IMR-90 (cell line): ENCODE measurements around the gene SMG5. TPM values are rescaled to one million over a fixed set of nuclear protein-coding genes. Genes with fewer than 3 reads are reported as not detected.

Source experiments
- ATAC-seq: fragments of 200-7000 bp; cut with Tn5 transposase; 2 replicates; pipeline ENCODE4 v1.9.1; 2020; ENCODE audit warnings: low read depth, mild to moderate bottlenecking, moderate library complexity
- BruUV-seq: library from RNA; stranded (reverse); fragments of 400-500 nt; replicated peaks from 2 replicates; lab custom pipeline; 2021; lab: Mats Ljungman, UMichigan
- CTCF ChIA-PET: fragments of 300-600 bp; formaldehyde crosslinking; extraction: SDS; loops from one replicate; lab custom pipeline; 2021; ENCODE audit warnings: antibody characterized with exemption; lab: Yijun Ruan, JAX
- POLR2A ChIA-PET: fragments of 300-600 bp; sonication (Branson Sonifier 250); formaldehyde crosslinking; loops from one replicate; lab custom pipeline; 2022; ENCODE audit warnings: antibody characterized with exemption; ENCODE audit not compliant: unreplicated experiment; lab: Charles Lee
- DNase-seq: peaks from one replicate; pipeline ENCODE4 v3.0.0; 2013
- H2AFZ ChIP-seq: replicated peaks from 2 replicates; pipeline ENCODE3; 2013; ENCODE audit warnings: low read length, mild to moderate bottlenecking; ENCODE audit not compliant: poor library complexity
- H2AK5ac ChIP-seq: 2 replicates; pipeline ENCODE4 v1.6.1; 2013; ENCODE audit warnings: low read depth, low read length, inconsistent platforms
- H2AK9ac ChIP-seq: replicated peaks from 2 replicates; pipeline ENCODE3; 2013; ENCODE audit warnings: mild to moderate bottlenecking, low read depth, low read length, moderate library complexity; ENCODE audit not compliant: poor library complexity
- H2BK120ac ChIP-seq: 2 replicates; pipeline ENCODE4 v1.6.1; 2013; ENCODE audit warnings: low read depth, low read length, inconsistent platforms
- H2BK15ac ChIP-seq: 3 replicates; pipeline ENCODE4 v1.6.1; 2013; ENCODE audit warnings: low read depth, low read length, inconsistent platforms
- H2BK20ac ChIP-seq: 2 replicates; pipeline ENCODE4 v1.6.1; 2013; ENCODE audit warnings: low read depth, mild to moderate bottlenecking, inconsistent platforms, low read length, moderate library complexity
- H2BK5ac ChIP-seq: 2 replicates; pipeline ENCODE4 v1.6.1; 2013; ENCODE audit warnings: mild to moderate bottlenecking, low read depth, low read length, inconsistent platforms; ENCODE audit not compliant: poor library complexity, severe bottlenecking
- H3K14ac ChIP-seq: replicated peaks from 2 replicates; pipeline ENCODE4 v1.6.1; 2013; ENCODE audit warnings: low read depth, low read length, inconsistent platforms
- H3K18ac ChIP-seq: 2 replicates; pipeline ENCODE4 v1.6.1; 2013; ENCODE audit warnings: low read depth, low read length, control low read depth
- H3K23ac ChIP-seq: 2 replicates; pipeline ENCODE4 v1.6.1; 2013; ENCODE audit warnings: low read depth, low read length, inconsistent platforms
- H3K27ac ChIP-seq: 2 replicates; pipeline ENCODE4 v1.5.1; 2013; ENCODE audit warnings: mild to moderate bottlenecking, control low read depth, low read length; ENCODE audit not compliant: insufficient read depth
- H3K27me3 ChIP-seq: 2 replicates; pipeline ENCODE4 v1.6.1; 2013; ENCODE audit warnings: low read length; ENCODE audit not compliant: control insufficient read depth, insufficient read depth
- H3K36me3 ChIP-seq: 2 replicates; pipeline ENCODE4 v1.6.1; 2013; ENCODE audit warnings: low read length, mixed read lengths; ENCODE audit not compliant: control insufficient read depth, insufficient read depth
- H3K4ac ChIP-seq: 2 replicates; pipeline ENCODE4 v1.6.1; 2013; ENCODE audit warnings: low read depth, low read length, inconsistent platforms
- H3K4me1 ChIP-seq: 2 replicates; pipeline ENCODE4 v1.6.1; 2013; ENCODE audit warnings: low read length, mixed read lengths; ENCODE audit not compliant: control insufficient read depth, insufficient read depth
- H3K4me2 ChIP-seq: 2 replicates; pipeline ENCODE4 v1.6.1; 2013; ENCODE audit warnings: low read depth, mild to moderate bottlenecking, control low read depth, low read length, moderate library complexity
- H3K4me3 ChIP-seq: 2 replicates; pipeline ENCODE4 v1.5.1; 2013; ENCODE audit warnings: low read depth, mild to moderate bottlenecking, control low read depth, low read length, moderate library complexity; ENCODE audit not compliant: insufficient read depth
- H3K56ac ChIP-seq: 2 replicates; pipeline ENCODE4 v1.6.1; 2013; ENCODE audit warnings: low read length, inconsistent platforms; ENCODE audit not compliant: insufficient read depth; ENCODE audit errors: extremely low read depth
- H3K79me1 ChIP-seq, 2 experiments: 2 replicates each; pipeline ENCODE4 v1.6.1; 2013; ENCODE audit warnings: low read length in 2 of 2, inconsistent platforms in 1 of 2, low read depth in 1 of 2
- H3K9ac ChIP-seq: 2 replicates; pipeline ENCODE4 v1.6.1; 2013; ENCODE audit warnings: low read depth, low read length, control low read depth
- H3K9me1 ChIP-seq: 2 replicates; pipeline ENCODE4 v1.6.1; 2013; ENCODE audit warnings: low read length, inconsistent platforms; ENCODE audit not compliant: insufficient read depth
- H3K9me3 ChIP-seq: 2 replicates; pipeline ENCODE4 v1.6.1; 2013; ENCODE audit warnings: low read length; ENCODE audit not compliant: control insufficient read depth, insufficient read depth
- H4K20me1 ChIP-seq: 2 replicates; pipeline ENCODE4 v1.6.1; 2013; ENCODE audit warnings: low read length, inconsistent platforms; ENCODE audit not compliant: insufficient read depth
- H4K5ac ChIP-seq: 2 replicates; pipeline ENCODE4 v1.6.1; 2013; ENCODE audit warnings: mild to moderate bottlenecking, low read depth, low read length, control low read depth
- H4K8ac ChIP-seq, 2 experiments: 2 replicates each; pipeline ENCODE4 v1.6.1; 2013; ENCODE audit warnings: low read depth in 2 of 2, low read length in 2 of 2, control low read depth in 1 of 2, inconsistent platforms in 1 of 2
- H4K91ac ChIP-seq: 2 replicates; pipeline ENCODE4 v1.6.1; 2013; ENCODE audit warnings: low read depth, low read length, inconsistent platforms; ENCODE audit not compliant: insufficient read depth
- POLR2A ChIP-seq: IDR thresholded peaks from 2 replicates; pipeline ENCODE4 v1.6.1; 2012; ENCODE audit warnings: mild to moderate bottlenecking, low read depth, low read length
- RAD21 ChIP-seq: IDR thresholded peaks from 2 replicates; pipeline ENCODE4 v1.6.1; 2012; ENCODE audit warnings: low read length, improper control_type of control experiment
- RCOR1 ChIP-seq: IDR thresholded peaks from 2 replicates; pipeline ENCODE4 v1.6.1; 2012; ENCODE audit warnings: mild to moderate bottlenecking, low read length, improper control_type of control experiment; ENCODE audit not compliant: insufficient replicate concordance
- WGBS, 2 experiments: methylation state at CpG; one replicate each; pipeline versions ENCODE4 v1.1.5 to v1.1.7; 2013; ENCODE audit warnings: missing lambda C conversion rate in 2 of 2; ENCODE audit not compliant: insufficient read length in 1 of 2; ENCODE audit errors: extremely low coverage in 2 of 2; 5-methylcytosine and 5-hydroxymethylcytosine counted together
- dilution Hi-C: fragments of 300-500 bp; cut with HindIII; formaldehyde crosslinking; loops from one replicate; pipeline ENCODE4 v1.14.3; 2018; ENCODE audit warnings: low sequenced_read_pairs; ENCODE audit not compliant: unreplicated experiment
- in situ Hi-C: fragments of 300-500 bp; cut with MboI; formaldehyde crosslinking; loops from 3 replicates; pipeline ENCODE4 v1.14.3; 2019; ENCODE audit warnings: low sequenced_read_pairs, inconsistent platforms, mixed read lengths
- intact Hi-C: fragments of 100-400 bp; cut with micrococcal nuclease; formaldehyde crosslinking; loops from 2 replicates; pipeline ENCODE4 v1.10.0; 2022
- polyA plus RNA-seq, 3 experiments: library from polyadenylated mRNA; depleted of rRNA; stranded (reverse); fragments of >200 nt; gene quantifications; 2 replicates each; pipeline ENCODE4 v1.2.3, GENCODE V29; 2012; ENCODE audit warnings: low replicate concordance in 1 of 3
- total RNA-seq: library from RNA; depleted of rRNA; stranded (reverse); fragments of >200 nt; gene quantifications from 2 replicates; pipeline ENCODE4 v1.2.3, GENCODE V29; 2012

SMG5 gene
- total and polyA plus RNA-seq, 2 of the 4 experiments (the other 2 are of a cell fraction): 34.7 to 37.3 TPM

DNA sequence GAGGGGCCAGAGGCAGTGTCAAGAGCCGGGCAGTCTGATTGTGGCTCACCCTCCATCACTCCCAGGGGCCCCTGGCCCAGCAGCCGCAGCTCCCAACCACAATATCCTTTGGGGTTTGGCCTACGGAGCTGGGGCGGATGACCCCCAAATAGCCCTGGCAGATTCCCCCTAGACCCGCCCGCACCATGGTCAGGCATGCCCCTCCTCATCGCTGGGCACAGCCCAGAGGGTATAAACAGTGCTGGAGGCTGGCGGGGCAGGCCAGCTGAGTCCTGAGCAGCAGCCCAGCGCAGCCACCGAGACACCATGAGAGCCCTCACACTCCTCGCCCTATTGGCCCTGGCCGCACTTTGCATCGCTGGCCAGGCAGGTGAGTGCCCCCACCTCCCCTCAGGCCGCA lies 40.7 kb downstream of the SMG5 start, which contains the start of gene BGLAP:
Gene BGLAP (plus strand): TSS at position 259 of the 400 bp plus-strand sequence. CDS start 48 bp downstream, at position 307.
- TF ChIP-seq RAD21 (no peak), RCOR1 (no peak), POLR2A (no peak)
- Histone ChIP-seq H3K9me1 (peaks cover 5% of the 10 kb centered on the region; the same call in 1 of the 2 replicates), H3K27ac (no peak within 1 kb of the TSS), H3K14ac (no peak within 1 kb of the TSS), H2BK5ac (no peak within 1 kb of the TSS), H3K9me3 (no peaks in the 10 kb centered on the region), H3K18ac (no peak within 1 kb of the TSS), H2AFZ (no peak within 1 kb of the TSS), H2AK9ac (peak within 1 kb of the TSS; percentile 5), H3K23ac (no peak within 1 kb of the TSS), H2AK5ac (no peak within 1 kb of the TSS), H3K36me3 (peaks cover 20% of the 10 kb centered on the region), H2BK15ac (no peak within 1 kb of the TSS), H3K4me2 (no peak within 1 kb of the TSS), H3K56ac (no peak within 1 kb of the TSS), H4K20me1 (no peaks in the 10 kb centered on the region; the same call in 1 of the 2 replicates), H3K4ac (no peak within 1 kb of the TSS), H4K91ac (no peak within 1 kb of the TSS), H3K27me3 (peaks cover 12% of the 10 kb centered on the region; the same call in 1 of the 2 replicates), H3K4me3 (no peak within 1 kb of the TSS), H3K9ac (no peak within 1 kb of the TSS), H4K8ac (no peak within 1 kb of the TSS), H2BK120ac (no peak within 1 kb of the TSS), H4K5ac (no peak within 1 kb of the TSS), H2BK20ac (no peak within 1 kb of the TSS), H3K4me1 (peaks cover 2% of the 10 kb centered on the region; the same call in 1 of the 2 replicates), H3K79me1 (no peaks in the 10 kb centered on the region)
- CTCF ChIA-PET: no interaction called here
- DNase-seq: no peak
- 96% methylated on average over 4 of the region's 14 CpGs; no CpG with 5 or more reads in 1 of the 2 experiments for WGBS, 2 experiments
- no peak for ATAC-seq
- dilution Hi-C loops (no loop called here), intact Hi-C loops (no loop called here), in situ Hi-C loops (no loop called here)
- POLR2A ChIA-PET: no interaction called here
- BruUV-seq: no TSS peak
